ENCODE measurements around the gene TREML2.
"Not testable (repeated sequence)": the region's sequence is repeated elsewhere in the genome, so short reads cannot be mapped to it uniquely, and the experiment has no call there.

TREML2 gene

DNA sequence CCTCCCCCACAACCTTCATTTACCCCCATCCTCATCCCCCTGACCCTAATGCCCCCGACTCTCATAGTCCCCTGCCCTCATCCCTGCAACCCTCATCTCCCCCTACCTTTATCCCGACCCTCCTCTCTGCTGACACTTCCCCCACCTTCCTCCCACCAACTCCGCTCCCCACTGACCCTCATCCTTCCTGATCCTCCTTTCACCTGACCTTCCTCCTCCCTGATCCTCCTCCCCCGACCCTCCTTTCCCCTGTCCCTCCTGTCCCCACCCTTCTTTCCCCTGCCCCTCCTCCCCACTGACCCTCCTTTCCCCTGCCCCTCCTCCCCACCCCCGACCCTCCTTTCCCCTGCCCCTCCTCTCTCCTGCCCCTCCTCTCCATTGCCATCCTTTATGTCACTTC is 7.1 kb downstream of the TREML2 start:
- TF ChIP-seq, protein P1, sequence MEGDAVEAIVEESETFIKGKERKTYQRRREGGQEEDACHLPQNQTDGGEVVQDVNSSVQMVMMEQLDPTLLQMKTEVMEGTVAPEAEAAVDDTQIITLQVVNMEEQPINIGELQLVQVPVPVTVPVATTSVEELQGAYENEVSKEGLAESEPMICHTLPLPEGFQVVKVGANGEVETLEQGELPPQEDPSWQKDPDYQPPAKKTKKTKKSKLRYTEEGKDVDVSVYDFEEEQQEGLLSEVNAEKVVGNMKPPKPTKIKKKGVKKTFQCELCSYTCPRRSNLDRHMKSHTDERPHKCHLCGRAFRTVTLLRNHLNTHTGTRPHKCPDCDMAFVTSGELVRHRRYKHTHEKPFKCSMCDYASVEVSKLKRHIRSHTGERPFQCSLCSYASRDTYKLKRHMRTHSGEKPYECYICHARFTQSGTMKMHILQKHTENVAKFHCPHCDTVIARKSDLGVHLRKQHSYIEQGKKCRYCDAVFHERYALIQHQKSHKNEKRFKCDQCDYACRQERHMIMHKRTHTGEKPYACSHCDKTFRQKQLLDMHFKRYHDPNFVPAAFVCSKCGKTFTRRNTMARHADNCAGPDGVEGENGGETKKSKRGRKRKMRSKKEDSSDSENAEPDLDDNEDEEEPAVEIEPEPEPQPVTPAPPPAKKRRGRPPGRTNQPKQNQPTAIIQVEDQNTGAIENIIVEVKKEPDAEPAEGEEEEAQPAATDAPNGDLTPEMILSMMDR (IDR thresholded peaks at IDR 0.05; ENCODE audit: low read depth, low read length, missing control alignments) = no peak
- in situ Hi-C loops (cut with HindIII; ENCODE audit: low pct_ligation_motif_present, low sequenced_read_pairs) = no loop called here
- Histone ChIP-seq H3K4me3 (ENCODE audit: low read depth, low read length) (no peak overlapping the region), H3K27me3 (replicated peaks) (no peaks in the 10 kb centered on the region), H3K27ac (no peak overlapping the region), H3K36me3 (replicated peaks) (no peaks in the 10 kb centered on the region)
- DNase-seq = no peak

GRCh38 chr6:41193171-41193734 is 7.7 kb downstream of the TREML2 start:
- Histone ChIP-seq H3K27me3 (replicated peaks) (no peaks in the 10 kb centered on the region), H3K36me3 (replicated peaks) (no peaks in the 10 kb centered on the region), H3K4me3 (ENCODE audit: low read depth, low read length) (no peak overlapping the region), H3K27ac (no peak overlapping the region)
- TF ChIP-seq, protein P1 (IDR thresholded peaks at IDR 0.05; ENCODE audit: low read depth, low read length, missing control alignments) = no peak
- in situ Hi-C loops (cut with HindIII; ENCODE audit: low pct_ligation_motif_present, low sequenced_read_pairs) = no loop called here
- DNase-seq = no peak

DNA sequence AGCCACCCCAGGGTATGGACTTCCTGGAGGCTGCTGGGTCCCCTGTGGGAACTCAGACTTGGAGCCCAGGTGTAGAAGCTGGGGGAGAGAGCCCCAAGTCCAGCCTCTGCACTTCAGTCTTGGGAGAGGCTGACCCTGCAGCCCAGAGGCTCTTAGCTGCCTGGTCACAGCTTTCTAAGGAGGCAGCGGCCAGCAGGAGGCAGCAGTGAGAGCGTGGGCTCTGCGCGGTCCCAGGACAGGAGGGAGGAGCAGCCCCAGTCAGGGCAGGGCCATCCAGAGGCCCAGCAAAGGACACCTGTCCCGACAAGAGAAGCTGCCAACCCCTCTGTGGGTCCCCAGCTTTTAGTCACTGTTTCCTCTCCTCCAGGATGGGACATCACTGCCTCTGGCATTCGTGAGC is 9.4 kb downstream of the TREML2 start:
- TF ChIP-seq, protein P1 (IDR thresholded peaks at IDR 0.05; ENCODE audit: low read depth, low read length, missing control alignments) = peak; percentile 62
- in situ Hi-C loops (cut with HindIII; ENCODE audit: low pct_ligation_motif_present, low sequenced_read_pairs) = no loop called here
- H3K36me3 ChIP-seq (replicated peaks) = no peaks in the 10 kb centered on the region
- no peak overlapping the region for H3K4me3 ChIP-seq (ENCODE audit: low read depth, low read length)
- no peak for DNase-seq
- H3K27me3 ChIP-seq (replicated peaks) = no peaks in the 10 kb centered on the region
- no peak overlapping the region for H3K27ac ChIP-seq

DNA sequence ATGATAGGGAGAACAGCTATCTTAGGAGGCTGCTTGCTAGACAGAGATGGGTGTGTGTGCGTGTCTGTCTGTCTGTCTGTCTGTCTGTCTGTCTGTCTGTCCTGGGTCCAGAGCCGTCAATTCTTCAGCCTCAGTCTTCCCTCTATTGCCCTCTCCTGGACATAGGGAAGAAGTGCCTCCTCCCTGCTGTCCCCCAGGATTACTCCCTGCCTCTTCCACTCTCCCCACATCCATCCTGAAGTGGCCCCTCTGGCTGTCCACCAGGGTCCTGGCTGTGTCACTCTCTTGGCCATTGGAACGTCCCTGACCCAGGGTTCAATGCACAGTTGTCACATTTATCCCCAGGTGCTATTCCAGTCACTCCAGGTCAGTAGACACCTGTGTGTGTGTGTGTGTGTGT is 10.2 kb downstream of the TREML2 start:
- Histone ChIP-seq H3K27me3 (replicated peaks) (no peaks in the 10 kb centered on the region), H3K27ac (no peak overlapping the region), H3K36me3 (replicated peaks) (no peaks in the 10 kb centered on the region), H3K4me3 (ENCODE audit: low read depth, low read length) (no peak overlapping the region)
- in situ Hi-C loops (cut with HindIII; ENCODE audit: low pct_ligation_motif_present, low sequenced_read_pairs) = no loop called here
- TF ChIP-seq, protein P1 (IDR thresholded peaks at IDR 0.05; ENCODE audit: low read depth, low read length, missing control alignments) = no peak
- no peak for DNase-seq

- in situ Hi-C loops (cut with HindIII; ENCODE audit: low pct_ligation_motif_present, low sequenced_read_pairs) = no loop called here
- TF ChIP-seq, protein P1 (IDR thresholded peaks at IDR 0.05; ENCODE audit: low read depth, low read length, missing control alignments) = no peak
- H3K27me3 ChIP-seq (replicated peaks) = no peaks in the 10 kb centered on the region
These were observed 11.0 kb downstream of the TREML2 start for GRCh38 chr6:41189967-41190366.

DNA sequence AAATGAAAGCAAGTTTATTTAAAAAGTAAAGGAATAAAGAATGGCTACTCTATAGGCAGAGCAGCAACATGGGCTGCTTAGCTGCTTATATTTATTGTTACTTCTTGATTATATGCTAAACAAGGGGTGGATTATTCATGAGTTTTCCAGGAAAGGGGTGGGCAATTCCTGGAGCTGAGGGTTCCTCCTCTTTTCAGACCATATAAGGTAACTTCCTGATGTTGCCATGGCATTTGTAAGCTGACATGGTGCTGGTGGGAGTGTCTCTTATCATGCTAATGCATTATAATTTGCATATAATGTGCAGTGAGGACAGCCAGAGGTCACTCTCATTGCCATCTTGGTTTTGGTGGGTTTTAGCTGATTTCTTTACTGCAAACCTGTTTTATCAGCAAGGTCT is 11.9 kb downstream of the TREML2 start:
- H3K36me3 ChIP-seq (replicated peaks); H3K4me3 ChIP-seq (ENCODE audit: low read depth, low read length); H3K27me3 ChIP-seq (replicated peaks); in situ Hi-C loops (cut with HindIII; ENCODE audit: low pct_ligation_motif_present, low sequenced_read_pairs); DNase-seq; H3K27ac ChIP-seq: not testable (repeated sequence)

More at GRCh38 chr6:41189967-41190366, 11.0 kb downstream of the TREML2 start:
- no peak overlapping the region for H3K27ac ChIP-seq
- no peaks in the 10 kb centered on the region for H3K36me3 ChIP-seq (replicated peaks)
- no peak for DNase-seq
- H3K4me3 ChIP-seq (ENCODE audit: low read depth, low read length) = no peak overlapping the region

Measured in brain microvascular endothelial cell (primary cell).